NCI-H446 treated with DMSO at 0.1 percent for 48 hours (cell line): Measurements from ENCODE around the gene ANKRD27.
"Not testable (repeated sequence)": the region's sequence is repeated elsewhere in the genome, so short reads cannot be mapped to it uniquely, and the experiment has no call there.

Experiments
- DNase-seq: peaks from one replicate; lab custom pipeline; 2025; lab: John Stamatoyannopoulos, UW

ANKRD27 gene

DNA sequence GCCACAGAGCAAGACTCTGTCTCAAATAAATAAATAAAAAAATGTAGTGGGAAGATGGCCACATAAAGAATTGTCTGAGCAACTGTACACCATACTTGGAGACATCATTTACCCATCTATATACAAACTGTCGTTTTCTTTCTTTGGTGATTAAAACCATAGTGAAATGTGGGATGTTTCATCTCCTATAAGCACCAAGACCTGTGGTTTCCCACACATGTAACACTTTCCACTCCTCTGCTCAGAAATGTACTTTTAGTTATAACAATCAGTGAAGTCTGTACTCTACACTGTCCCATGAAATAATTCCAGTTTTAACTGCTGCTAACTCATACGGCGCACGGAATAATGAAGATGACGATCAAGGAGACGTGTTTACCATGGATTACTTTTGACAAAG, 75.7 kb downstream of the ANKRD27 start:
- DNase-seq, result no peak

DNA sequence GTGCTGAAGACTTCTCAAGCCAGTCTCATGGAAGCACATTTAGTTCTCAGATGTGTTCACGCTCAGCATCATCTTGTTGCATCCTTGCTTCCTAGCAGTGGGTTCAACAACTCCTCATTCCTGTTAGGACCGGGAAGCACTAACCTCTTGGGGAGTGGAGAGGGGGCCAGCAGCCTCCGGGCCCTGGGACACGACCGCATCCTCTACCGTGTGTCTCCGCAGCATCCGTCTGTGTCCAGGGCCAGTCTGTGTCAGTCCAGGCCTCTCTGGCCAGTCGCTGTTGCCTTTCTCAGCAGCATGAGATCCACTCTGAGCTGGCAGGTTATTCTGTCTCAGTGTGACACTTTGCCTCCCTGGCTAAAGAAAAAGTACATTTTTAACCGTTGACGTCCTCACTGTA, 77.0 kb downstream of the ANKRD27 start:
- no peak for DNase-seq

DNA sequence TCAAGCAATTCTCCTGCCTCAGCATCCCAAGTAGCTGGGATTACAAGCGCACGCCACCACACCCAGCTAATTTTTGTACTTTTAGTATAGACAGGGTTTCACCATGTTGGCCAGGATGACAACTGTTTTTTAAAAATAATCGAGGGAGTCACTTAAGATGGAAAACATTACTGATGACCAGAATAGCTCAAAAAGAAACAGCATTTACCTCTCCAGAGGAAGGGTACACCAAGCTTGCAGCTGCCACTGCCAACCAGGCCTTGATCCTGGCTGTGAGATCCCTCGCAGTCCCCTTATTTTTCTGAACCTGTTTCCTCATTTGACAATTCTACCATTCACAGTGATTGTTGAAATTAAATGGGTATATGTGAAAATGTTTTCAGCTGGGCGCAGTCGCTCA, 79.5 kb downstream of the ANKRD27 start:
- no peak for DNase-seq

DNA sequence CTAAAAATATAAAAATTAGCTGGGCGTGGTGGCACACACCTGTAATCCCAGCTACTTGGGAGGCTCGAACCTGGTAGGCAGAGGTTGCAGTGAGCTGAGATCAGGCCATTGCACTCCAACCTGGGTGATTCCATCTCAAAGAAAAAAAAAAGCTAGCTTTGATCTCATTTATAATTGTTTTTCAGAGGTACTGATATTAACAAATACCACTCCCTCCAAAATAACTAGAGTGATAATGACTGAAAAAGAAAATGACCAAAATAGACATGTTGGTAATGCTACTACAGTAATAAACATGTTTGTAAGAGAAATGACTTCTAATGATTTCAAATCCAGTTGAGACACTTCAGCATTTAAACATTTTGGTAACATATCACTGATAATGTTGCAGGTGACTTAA, 81.0 kb downstream of the ANKRD27 start:
- DNase-seq, result no peak

DNA sequence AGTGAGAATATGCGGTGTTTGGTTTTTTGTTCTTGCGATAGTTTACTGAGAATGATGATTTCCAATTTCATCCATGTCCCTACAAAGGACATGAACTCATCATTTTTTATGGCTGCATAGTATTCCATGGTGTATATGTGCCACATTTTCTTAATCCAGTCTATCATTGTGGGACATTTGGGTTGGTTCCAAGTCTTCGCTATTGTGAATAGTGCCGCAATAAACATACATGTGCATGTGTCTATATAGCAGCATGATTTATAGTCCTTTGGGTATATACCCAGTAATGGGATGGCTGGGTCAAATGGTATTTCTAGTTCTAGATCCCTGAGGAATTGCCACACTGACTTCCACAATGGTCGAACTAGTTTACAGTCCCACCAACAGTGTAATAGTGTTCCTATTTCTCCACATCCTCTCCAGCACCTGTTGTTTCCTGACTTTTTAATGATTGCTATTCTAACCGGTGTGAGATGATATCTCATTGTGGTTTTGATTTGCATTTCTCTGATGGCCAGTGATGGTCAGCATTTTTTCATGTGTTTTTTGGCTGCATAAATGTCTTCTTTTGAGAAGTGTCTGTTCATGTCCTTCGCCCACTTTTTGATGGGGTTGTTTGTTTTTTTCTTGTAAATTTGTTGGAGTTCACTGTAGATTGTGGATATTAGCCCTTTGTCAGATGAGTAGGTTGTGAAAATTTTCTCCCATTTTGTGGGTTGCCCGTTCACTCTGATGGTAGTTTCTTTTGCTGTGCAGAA, 87.1 kb downstream of the ANKRD27 start:
- DNase-seq, result not testable (repeated sequence)

DNA sequence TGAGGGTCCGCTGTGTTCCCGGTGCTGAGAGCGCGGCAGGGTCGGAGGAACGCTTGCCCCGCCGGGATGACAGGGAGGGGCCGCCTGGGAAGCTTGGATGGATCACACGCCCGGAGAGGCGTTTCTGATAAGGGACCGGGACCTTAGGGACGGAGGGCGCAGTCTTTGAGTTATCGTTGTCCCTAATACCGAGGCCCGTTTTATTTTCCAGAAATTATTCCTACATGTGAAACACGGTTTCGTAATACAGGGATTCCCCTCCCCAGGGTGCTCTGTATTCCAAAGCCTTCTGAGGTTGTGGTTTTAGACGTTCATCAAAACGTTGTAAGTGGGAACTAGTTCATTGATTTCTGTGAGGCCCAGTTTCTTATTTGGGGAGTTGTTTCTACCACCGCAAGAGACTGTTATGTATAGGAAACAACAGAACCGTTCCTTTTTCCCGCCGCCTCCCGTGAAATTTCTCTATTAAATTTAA, 93.2 kb downstream of the ANKRD27 start:
- DNase-seq, result no peak

DNA sequence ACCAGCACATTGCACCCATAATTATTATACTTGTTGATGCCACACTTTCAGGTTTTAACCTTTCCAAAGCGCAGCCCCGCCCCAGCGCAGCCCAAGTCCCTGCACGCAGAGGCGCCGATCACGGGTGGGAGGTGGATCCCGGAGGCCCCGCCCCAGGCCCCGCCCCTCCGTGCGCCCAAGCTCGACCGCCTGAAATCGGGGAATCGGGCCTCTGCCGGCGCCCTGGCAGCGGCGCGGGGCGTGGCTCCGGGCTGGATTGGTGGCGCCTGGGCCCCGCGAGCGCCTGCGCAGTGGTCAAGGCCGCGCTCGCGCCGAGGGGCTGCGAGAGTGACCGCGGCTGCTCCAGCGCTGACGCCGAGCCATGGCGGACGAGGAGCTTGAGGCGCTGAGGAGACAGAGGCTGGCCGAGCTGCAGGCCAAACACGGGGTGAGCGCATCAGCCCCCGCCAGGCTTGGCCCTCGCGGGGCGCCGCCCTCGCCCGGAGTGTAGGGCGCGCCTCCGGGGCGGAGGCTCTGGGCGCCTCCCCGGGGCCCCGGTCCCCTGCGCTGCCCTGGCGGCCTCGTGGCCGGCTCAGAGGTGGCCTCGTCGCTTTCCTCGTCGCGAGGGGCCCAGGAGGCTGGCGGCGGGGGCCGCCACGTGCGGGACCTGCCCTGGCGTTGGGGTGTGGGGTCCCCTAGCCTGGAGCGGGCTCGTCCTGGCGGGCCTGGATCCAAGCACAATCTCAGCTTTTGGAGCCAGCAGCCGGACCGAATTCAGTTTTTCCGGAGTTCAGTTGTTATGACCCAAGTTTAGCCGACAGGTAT, 93.9 kb downstream of the ANKRD27 start, which contains the start of gene PDCD5:
PDCD5 (plus strand) TSS at position 290 of the 804 bp plus-strand sequence; CDS start at position 362, 72 bp downstream.
- peak; percentile 87 for DNase-seq

DNA sequence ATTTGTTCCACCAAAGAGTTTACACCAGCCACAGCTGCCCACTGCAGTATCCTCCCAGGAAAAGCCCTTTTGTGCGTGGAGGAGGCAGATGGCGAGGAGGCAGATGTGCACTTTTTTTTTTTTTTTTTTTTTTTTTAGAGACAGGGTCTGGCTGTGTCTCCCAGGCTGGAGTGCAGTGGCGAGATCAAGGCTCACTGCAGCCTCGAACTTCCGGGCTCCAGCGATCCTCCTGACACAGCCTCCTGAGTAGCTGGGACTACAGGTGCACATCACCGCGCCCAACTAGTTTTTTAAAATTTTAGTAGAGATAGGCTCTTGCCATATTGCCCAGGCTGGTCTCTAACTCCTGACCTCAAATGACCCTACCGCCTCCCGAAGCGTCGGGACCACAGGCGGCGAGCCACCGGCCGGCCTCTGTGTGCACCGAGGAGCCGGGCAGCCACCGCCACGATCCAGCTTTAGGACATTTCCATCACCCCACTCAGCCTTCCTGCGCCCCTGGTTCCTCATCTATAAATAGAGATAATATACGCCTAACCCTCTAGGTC, 94.6 kb downstream of the ANKRD27 start:
- DNase-seq, result no peak

DNA sequence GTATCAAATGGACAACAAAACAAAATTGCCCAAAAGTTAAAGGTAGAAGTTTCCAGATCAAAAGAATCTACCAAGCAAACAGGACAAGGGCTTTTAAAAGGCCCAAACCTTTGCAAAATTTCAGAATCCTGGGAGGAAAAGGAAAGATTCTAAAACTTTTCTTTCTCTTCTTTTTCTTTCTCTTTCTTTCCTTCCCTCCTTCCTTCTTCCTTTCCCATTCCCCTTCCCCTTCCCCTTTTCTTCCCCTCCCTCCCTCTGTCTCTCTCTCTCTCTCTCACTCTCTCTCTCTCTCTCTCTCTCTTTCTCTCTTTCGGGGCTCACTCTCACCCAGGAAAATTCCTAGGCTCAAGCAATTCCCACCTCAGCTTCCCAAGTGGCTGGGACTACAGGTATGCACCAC, 98.2 kb downstream of the ANKRD27 start:
- DNase-seq, result no peak

DNA sequence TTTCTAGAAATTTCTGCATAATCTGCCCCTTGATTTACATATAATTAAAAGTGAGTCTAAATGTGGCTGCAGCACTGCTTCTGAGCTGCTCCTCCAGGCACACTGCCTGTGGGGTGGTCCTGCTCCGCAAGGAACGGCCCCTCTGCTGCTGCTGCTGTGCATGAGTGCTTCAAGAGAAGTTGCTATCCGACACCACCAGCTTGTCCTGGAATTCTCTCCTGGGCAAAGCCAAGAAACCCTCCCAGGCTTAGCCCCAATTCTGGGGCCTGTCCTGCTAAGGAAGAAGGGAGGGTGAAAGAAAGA, 101.5 kb downstream of the ANKRD27 start:
- DNase-seq, result no peak

DNA sequence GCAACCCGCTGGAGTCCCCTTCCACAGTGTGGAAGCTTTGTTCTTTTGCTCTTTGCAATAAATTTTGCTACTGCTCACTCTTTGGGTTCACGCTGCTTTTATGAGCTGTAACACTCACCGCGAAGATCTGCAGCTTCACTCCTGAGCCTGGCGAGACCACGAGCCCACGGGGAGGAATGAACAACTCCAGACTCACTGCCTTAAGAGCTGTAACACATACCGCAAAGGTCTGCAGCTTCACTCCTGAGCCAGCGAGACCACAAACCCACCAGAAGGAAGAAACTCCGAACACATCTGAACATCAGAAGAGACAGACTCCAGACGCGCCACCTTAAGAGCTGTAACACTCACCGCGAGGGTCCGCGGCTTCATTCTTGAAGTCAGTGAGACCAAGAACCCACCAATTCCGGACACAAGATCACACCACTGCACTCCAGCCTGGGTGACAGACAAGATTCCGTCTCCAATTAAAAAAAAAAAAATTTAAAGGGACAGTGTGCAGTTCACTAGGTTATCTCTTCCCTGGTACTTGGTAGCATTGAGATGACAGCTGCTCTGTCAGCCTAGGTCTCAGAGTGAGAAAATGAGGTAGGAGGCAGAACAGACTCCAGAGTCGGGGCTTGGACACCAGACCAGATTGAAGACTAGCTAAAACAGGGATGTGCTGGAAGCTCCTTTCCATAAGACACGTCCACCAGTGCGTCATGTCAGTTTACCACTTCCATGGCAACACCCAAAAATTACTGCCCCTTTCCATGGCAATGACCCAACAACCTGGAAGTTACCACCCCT, 102.1 kb downstream of the ANKRD27 start:
- DNase-seq, result not testable (repeated sequence)

DNA sequence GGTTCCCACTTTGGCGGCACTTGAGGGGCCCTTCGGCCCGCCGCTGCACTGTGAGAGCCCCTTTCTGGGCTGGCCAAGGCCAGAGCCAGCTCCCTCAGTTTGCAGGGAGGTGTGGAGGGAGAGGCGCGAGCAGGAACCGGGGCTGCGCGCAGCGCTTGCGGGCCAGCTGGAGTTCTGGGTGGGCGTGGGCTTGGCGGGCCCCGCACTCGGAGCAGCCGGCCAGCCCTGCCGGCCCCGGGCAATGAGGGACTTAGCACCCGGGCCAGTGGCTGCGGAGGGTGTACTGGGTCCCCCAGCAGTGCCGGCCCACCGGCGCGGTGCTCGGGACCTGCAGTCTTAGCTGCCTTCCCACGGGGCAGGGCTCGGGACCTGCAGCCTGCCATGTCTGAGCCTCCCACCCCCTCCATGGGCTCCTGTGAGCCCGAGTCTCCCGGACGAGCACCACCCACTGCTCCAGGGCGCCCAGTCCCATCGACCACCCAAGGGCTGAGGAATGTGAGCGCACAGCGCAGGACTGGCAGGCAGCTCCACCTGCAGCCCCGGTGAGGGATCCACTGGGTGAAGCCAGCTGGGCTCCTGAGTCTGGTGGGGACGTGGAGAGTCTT, 103.4 kb downstream of the ANKRD27 start:
- not testable (repeated sequence) for DNase-seq

DNA sequence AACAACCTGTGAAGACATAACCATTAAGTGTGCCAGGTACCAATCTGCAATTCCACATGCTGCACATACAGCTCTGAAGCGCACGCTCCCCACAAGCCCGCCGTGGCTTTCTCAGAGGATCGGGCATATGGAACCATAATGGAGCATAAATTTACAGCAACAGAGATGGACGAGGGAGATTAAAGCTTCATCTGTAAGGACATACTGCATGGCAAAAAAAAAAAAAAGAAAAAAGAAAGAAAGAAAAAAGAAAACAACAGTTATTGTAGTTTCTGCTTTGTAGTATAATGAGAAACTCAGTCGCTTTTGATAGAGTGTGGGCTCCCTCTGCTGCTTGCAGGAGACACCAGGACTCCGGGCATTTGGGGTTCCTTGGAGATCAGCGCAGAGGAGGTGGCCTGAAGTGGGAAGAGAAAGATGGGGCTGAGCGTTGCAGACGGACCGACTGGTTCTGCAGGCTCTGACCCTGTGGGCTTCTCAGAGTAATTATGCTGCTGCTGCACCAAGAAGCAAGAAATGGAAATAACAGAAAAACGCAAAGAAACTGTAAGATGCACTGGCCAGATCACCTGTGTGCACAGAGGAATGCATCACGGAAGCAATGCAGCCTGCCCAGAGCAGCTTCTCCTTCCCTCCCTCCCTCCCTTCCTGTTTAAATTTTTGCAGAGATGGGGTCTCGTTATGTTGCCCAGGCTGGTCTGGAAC, 104.7 kb downstream of the ANKRD27 start:
- DNase-seq, result peak; percentile 21

DNA sequence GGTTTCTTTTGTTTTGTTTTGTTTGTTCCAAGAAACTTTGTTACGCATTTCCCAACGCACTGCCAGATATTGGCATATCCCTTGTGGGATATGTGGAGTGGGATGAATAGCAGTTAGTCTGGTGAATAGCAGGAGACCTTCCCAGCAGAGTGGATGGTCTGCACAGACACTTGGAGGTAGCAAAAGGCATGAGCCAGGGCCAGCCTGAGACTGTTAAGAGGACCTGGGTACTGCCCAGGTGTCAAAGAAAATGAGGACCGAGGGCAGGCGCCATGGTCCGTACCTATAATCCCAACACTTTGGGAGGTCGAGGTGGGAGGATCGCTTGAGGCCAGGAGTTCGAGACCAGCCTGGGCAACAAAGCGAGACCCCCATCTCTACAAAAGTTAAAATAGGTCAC, 107.5 kb downstream of the ANKRD27 start:
- no peak for DNase-seq

DNA sequence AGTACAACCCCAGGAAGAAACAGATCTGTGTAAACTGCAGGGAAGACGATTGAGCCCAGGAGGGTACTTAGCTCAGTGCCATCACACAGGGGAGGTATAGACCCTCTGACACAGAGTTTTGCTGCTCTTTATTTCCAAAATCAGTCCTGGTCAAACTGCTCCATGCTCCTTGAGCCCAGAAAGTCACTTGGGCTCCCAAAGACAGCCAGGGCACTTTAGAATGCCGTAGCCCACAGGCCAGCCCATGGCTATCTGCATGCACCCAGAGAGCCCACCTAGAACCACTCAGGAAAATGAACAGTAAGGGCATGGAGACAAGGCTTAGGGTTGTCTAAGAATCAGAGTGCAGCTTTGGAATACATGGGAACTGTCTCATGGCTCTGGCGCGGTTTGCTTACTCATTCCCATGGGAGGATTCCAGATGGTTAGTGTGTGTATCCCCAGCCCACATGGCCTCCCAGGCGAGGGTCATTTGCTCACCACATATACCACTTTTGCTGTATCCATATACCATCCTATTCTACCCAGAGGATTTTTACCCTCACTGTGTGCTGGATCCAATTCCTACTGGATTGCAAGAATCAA, 108.6 kb downstream of the ANKRD27 start:
- no peak for DNase-seq

DNA sequence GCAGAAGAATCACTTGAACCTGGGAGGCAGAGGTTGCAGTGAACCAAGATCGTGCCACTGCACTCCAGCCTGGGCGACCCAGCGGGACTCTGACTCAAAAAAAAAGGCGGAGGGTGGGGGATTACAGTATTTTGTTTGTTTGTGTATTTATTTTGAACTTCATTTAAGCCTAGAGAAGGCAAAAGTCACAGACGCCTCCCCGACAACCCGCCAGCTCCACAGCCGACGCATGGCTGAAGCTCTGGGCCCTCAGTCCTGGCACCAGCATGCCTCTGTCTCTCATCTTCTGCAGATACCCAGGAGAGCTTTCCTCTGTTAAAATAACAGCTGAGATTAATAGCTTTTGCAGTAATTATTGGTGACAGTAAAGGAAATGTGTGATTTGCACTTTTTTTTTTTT, 111.2 kb downstream of the ANKRD27 start:
- DNase-seq, result no peak

DNA sequence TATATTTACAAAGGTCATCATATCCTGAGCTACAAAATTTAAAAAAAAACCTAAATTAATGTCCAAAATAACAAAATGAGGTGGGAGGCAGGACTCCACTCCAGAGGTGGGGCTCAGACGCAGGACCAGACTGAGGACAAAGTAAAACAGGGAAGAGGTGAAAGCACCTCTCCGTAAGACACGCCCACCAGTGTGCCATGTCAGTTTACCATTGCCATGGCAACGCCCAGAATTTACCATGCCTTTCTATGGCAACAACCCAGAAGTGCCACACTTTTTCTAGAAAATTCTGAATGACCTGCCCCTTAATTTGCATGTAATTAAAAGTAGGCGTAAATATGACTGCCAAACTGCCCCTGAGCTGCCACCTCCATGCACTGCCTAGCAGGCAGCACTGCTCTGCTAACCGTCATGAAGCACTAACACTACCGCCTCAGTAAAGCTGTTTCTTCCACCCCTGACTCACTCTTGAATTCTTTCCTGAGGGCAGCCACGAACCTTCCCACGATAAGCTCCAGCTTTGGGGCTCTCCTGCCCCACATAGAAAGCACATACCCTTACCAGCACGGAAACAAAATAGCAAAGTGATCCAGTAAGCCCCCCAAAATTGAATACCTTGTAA, 116.3 kb downstream of the ANKRD27 start:
- DNase-seq, result no peak

DNA sequence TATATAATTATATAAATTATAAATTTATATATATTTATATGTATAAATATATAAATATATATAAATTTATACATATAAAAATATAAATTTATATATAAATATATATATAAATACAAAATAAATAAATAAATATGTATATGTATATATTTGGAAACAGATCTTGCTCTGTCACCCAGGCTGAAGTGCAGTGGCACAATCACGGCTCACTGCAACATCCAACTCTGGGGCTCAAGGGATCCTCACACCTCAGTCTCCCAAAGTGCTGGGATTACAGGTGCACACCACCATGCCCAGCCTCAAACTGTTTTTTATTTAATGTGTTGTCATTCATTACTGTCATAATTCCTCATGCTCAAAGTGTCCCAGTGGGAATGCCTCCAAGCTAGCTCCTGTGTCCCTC, 119.2 kb downstream of the ANKRD27 start:
- no peak for DNase-seq

DNA sequence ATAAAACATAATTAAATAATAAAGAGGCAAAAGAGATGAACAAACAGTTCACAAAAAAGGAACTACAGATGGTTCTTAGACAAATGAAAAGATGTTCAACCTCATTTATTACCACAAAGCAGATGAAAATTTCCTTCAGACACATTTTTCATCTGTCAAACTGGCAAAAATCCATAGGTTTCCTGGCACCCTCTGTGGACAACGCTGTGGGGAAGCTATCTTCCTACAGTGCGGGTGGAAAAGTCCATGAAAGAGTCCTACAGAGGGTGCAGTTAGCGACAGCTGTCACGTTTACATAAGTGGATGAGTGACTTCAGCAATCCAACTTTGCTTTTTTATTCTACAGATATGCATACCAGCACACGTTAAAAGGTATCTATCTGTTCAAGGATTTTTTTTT, 124.3 kb downstream of the ANKRD27 start:
- peak; percentile 89 for DNase-seq
